HepG2 (cell line): ENCODE results near the gene SPNS2.

ENCODE experiments used
- AKNA ChIP-seq: sonication (generic); formaldehyde crosslinking; IDR thresholded peaks from 2 replicates; pipeline ENCODE4 v1.4.0; 2020; ENCODE audit warnings: missing genetic modification reagents, borderline replicate concordance
- TF ChIP-seq, protein P1 (sequence below): sonication (generic); formaldehyde crosslinking; IDR thresholded peaks from 2 replicates; pipeline ENCODE4 v1.5.0; 2020; ENCODE audit warnings: mild to moderate bottlenecking, missing genetic modification reagents, moderate library complexity

DNA sequence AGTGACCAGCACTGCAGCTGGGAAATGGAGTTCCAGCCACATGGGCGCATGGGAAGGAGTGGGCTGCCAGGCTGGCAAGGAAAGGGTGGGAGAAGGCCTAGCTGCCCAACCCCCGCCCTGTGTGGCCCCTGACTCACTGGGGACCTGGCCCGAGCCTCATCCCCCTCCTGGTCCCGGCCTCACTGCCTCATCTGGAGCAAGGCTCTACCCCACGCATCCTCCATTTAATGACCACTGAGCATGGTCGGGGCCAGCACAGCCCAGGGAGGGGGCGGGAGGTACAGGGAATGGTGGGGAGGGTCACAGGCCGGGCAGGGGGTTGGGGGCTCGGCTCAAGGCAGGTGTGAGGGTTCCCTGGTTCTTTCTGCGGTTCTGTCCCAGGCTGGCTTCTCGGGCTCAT lies 16.1 kb downstream of the SPNS2 start:
- TF ChIP-seq AKNA (CRISPR knock-in tag) = no peak
- TF ChIP-seq, protein P1, sequence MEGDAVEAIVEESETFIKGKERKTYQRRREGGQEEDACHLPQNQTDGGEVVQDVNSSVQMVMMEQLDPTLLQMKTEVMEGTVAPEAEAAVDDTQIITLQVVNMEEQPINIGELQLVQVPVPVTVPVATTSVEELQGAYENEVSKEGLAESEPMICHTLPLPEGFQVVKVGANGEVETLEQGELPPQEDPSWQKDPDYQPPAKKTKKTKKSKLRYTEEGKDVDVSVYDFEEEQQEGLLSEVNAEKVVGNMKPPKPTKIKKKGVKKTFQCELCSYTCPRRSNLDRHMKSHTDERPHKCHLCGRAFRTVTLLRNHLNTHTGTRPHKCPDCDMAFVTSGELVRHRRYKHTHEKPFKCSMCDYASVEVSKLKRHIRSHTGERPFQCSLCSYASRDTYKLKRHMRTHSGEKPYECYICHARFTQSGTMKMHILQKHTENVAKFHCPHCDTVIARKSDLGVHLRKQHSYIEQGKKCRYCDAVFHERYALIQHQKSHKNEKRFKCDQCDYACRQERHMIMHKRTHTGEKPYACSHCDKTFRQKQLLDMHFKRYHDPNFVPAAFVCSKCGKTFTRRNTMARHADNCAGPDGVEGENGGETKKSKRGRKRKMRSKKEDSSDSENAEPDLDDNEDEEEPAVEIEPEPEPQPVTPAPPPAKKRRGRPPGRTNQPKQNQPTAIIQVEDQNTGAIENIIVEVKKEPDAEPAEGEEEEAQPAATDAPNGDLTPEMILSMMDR (CRISPR knock-in tag) = no peak
